HG03460 (cell line): Measurements from ENCODE around the gene LSAMP.
"Not testable (repeated sequence)": the region's sequence is repeated elsewhere in the genome, so short reads cannot be mapped to it uniquely, and the experiment has no call there.

Source experiments
- ATAC-seq: cut with Tn5 transposase; IDR thresholded peaks from one replicate; pipeline ENCODE4 v1.9.1; 2021; ENCODE audit not compliant: unreplicated experiment

The LSAMP gene

DNA sequence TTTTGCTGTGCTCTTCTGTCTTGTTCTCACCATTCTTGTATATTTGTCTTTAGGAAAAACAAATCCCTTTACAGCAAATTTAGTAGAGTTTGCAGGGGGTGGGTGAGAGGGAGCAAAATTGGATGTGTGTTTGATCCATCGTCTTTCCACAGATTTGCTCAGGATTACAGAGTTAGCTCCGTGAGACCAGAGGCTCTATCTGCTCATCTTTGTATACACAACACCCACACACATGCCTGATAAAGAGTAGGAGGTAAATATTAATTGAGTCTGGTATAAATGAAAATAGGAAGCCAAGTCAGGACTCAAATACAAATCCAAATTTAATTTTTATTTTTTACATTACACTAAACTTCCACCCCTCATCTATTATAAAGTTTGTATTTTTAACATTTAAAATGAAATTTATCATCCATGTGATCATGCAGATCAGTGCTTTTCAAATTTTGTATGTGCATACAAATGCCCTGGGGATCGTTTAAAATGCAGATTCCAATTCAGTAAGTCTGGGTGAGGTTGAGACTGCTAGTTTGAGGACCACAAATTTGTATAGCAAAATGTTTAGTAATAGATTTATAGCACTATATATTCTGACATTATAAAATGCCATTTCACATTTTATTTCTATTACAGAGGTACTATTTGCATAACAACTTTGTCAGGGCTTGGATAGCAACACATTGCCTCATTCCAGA lies 326.7 kb downstream of the LSAMP start:
- ATAC-seq: no peak

GRCh38 chr3:116114586-116114985 lies 330.7 kb downstream of the LSAMP start:
- no peak for ATAC-seq

DNA sequence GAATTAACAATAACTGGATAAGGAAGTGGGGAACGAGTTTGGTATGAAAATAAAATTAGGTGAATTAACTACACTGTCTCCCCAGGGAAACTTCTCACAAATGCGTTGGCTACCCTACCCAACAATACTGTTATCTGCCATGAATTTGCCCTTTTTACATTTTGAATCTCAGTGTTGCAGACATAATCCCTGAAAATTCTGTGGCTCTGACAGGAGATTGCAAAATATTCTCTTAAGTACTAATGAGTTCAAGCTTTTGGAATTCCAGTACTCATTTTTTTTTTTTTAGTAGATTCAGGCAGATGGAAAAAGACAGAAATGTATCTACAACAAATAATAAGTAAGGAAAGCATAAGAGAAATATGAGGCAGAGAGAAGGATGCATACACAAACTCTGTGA lies 332.6 kb downstream of the LSAMP start:
- no peak for ATAC-seq

DNA sequence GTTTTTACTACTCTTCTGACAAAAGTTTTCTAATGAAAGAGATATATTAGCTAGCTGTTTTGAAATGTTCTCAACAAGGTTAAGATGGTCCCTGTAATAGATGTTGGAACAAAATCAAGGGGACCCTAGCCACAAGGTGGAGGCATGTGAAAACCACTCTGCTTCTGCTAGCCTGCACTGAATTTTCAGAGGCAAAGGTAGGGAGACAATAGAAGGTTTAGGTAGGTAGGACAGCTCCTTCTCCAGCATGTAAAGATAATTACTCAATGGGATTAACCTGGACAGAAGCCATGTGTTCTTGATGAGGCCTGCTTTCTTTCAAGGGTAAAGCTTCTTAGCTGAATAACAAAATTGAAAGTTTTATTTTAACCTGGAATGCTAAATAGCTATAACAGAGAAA lies 333.5 kb downstream of the LSAMP start:
- no peak for ATAC-seq

- ATAC-seq: no peak
Observed at GRCh38 chr3:116103868-116104530, 341.3 kb downstream of the LSAMP start.

DNA sequence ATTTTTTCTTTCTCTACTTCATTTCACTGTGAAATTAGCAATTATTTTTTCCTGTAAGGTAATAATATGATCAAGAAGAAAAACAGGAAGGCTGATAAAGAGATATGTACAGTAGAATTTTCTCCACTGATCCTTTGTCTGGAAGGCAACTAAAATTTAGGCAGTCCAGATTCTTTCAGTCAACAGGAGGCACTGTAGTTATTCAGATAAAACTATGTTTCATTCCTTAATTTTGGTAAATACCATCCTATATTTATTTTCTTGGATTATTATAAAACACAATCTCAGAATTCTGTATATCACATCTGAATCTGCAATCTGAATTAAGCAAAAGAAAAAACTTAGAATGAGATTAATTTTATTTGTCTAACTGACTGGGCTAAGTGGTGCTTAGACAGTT lies 343.2 kb downstream of the LSAMP start:
- ATAC-seq: no peak

- no peak for ATAC-seq
Observed at GRCh38 chr3:116097226-116097625, 348.1 kb downstream of the LSAMP start.

DNA sequence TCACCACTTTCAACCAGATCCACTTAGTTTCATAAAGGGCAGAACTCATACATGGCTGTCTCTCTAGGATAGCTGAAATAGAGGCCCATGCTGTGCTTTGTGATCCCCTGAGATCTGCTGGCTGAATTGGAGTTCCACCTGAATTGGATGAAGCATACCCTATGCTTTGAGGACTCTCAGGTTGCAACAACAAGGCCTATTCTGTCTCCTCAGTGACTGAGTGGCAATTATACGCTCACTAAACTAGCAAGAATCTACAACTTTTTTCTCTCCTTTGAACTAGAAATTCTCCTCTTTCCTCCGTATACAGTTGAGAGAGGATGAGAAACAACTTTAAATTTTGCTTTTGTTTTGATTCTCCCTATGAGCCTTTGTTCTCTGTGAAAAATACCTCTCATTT lies 348.7 kb downstream of the LSAMP start:
- ATAC-seq: no peak

DNA sequence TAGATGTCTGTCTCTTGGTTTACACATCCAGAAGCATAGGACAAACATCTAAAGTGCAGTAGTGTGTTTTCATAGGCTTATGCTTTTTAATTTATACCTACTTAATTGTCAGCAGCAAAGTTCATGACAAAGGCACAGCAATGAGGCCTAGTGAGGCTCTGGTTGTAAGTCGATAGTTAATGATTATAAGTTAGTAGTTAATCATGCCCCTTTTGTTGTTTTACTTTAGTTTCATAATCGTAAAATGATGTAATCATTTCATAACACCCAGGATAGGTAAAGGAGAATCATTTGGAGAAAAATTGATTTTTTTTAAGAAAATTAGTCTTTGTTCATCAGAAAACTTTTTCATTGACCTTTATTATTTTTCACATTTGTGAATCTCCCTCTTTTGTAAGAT lies 351.9 kb downstream of the LSAMP start:
- no peak for ATAC-seq

GRCh38 chr3:116087426-116087825 lies 357.9 kb downstream of the LSAMP start:
- no peak for ATAC-seq

- no peak for ATAC-seq
Observed at GRCh38 chr3:116084999-116085791, 360.1 kb downstream of the LSAMP start.

DNA sequence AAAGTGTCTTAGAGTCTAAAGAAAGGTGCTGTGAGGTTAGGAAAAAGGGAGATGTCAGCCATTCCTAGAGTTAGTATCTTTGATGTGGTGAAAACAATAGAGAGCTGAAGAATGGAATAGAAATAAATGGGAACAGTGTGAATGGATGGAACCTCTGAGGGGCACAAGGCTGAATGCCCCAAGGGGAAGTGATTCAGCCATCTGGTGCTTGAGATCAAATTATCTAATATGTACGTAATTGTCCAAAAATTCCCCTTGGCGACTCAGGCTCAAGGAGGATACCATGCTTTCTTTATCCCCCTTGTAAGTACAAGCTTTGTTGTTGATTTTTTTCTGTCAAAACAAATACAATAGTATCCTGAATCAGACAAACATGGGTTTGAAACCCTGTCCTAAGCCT lies 361.6 kb downstream of the LSAMP start:
- ATAC-seq: no peak

- ATAC-seq: no peak
Observed at GRCh38 chr3:116078561-116078960, 366.7 kb downstream of the LSAMP start.

DNA sequence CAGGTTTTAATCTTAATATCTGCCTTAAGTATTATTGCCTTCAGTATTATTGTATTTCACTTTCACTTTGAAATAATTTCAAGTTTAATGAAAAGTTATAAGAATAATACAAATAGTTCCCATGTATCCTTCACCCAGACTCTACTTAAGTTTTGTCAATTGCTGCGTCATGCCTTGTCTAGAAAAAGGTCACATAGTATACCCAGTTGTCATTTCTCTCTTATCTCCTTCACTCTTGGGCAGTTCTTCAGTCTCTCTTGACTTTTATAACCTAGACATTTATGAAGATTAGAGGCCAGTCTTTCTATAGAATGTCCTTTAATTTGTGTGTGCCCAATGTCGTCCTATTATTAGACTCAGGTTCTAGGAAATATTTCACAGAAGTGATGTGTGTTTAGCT lies 367.7 kb downstream of the LSAMP start:
- no peak for ATAC-seq

GRCh38 chr3:116077059-116077458 lies 368.2 kb downstream of the LSAMP start:
- no peak for ATAC-seq

DNA sequence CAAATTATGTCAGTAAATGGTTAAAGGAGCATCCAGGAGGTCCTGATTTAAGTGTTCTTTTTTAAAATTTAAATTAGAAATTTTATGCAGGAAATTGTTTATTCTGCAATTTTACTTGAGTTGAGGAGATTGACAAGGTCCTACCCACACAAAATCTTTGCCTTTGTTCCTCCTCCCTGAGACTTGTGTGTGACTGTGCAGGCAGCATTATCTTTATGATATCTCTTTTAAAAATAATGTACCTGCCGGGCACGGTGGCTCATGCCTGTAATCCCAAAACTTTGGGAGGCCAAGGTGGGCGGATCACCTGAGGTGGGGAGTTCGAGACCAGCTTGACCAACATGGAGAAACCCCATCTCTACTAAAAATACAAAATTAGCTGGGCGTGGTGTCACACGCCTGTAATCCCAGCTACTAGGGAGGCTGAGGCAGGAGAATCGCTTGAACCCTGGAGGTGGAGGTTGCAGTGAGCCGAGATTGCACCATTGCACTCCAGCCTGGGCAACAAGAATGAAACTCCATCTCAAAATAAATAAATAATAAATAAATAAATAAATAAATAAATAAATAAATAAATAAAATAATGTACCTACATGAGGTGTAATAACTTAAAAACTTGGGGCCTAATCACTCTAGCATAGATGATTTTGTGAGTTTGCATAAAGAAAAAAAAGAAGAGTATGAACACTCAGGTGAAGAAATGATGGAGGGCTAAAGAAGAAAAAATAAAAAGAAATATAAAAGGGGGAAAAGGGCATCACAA lies 374.6 kb downstream of the LSAMP start:
- ATAC-seq: not testable (repeated sequence)

- ATAC-seq: no peak
Observed at GRCh38 chr3:116070061-116070460, 375.2 kb downstream of the LSAMP start.

DNA sequence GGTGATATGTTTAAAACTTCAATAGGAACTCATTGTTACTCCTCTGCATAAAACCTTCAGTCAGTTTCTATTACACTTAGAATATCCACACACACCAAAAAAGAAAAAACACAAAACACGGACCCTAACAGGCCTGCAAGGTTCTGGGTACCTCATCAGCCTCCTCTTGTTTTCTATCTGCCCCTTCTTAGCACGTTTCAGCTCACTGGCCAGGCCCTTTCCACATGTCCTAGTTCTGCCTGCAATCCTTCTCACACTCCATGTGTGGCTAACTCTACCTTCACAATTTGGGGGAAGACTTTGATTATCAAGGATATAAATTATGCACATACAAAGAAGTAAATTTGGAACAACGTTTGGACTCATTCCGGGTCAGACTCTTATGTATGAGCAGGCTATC lies 376.3 kb downstream of the LSAMP start:
- ATAC-seq: no peak

- peak; percentile 93 for ATAC-seq
Observed at GRCh38 chr3:116067326-116067725, 378.0 kb downstream of the LSAMP start.

GRCh38 chr3:116065501-116065900 lies 379.8 kb downstream of the LSAMP start:
- no peak for ATAC-seq

DNA sequence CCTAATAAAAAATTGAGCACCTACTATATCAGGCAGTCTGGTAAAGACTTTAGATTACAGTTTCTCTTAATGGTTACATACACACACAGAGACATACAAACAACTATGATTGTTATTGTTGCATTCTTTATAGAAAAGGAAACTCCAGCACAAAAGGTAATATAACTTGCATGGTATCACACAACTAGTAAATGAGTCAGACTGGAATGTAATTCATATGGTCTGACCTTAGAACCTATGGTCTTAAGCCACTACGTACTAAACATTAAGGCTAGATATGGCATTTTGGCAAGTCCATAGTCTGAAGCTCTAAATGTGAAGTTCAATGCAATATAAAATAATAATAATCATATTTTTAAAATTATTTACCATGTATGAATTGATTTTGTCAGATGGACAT lies 380.6 kb downstream of the LSAMP start:
- no peak for ATAC-seq
